ENCODE results near the gene SORD.

Gene SORD

DNA sequence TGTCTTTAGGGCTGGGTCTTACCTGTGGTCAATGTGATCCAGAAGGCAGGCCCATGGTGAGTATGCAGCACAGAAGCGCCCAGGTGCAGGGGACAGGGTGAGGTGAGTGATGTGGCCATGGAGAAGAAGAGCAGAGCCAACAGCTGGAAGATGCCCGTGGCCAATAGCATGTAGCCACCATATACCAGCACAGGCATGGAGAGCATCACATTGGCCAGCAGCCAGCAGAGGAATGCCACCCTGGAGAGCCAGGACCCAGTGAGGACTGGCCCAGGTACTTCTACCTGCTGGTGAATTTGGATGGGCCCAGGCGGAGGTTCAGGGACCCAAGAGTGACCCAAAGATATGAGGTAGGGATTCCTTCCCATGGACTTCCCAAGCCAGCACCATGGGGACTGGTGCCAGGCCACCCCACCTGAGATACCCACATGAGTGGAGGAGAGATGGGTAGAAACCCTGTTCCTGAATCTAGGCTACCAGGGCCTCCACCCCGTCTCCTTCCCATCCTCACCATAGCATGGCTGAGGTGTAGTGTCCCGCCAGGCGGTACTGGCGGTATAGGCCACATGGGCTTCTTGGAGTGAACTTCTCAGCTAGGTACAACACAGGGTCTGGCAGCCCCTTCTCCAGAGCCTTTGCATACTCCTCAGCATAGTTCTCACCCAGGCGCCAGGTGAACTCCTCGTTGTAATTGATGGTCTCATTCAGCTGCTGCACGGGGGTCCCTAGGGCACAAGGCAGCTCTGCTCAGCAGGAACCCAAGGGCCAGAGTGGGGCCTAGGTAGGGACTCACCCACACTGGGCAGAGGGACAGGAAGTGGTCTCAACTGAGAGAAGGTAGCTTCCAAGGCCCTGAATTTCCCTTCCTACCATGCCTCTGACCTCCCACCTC lies 97.3 kb downstream of the SORD start:
- no peak for DNase-seq (ENCODE audit: extremely low spot score)
- POLR2A ChIA-PET = no interaction called here
- CTCF ChIA-PET = interaction anchor here (0.9 to 5.8 kb wide), 5 partner anchors 8 to 152 kb away, joined by 4 to 44 read pairs (median 5); no protein-coding TSS in a partner anchor
- TF ChIP-seq, protein P1, sequence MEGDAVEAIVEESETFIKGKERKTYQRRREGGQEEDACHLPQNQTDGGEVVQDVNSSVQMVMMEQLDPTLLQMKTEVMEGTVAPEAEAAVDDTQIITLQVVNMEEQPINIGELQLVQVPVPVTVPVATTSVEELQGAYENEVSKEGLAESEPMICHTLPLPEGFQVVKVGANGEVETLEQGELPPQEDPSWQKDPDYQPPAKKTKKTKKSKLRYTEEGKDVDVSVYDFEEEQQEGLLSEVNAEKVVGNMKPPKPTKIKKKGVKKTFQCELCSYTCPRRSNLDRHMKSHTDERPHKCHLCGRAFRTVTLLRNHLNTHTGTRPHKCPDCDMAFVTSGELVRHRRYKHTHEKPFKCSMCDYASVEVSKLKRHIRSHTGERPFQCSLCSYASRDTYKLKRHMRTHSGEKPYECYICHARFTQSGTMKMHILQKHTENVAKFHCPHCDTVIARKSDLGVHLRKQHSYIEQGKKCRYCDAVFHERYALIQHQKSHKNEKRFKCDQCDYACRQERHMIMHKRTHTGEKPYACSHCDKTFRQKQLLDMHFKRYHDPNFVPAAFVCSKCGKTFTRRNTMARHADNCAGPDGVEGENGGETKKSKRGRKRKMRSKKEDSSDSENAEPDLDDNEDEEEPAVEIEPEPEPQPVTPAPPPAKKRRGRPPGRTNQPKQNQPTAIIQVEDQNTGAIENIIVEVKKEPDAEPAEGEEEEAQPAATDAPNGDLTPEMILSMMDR (IDR thresholded peaks at IDR 0.05; ENCODE audit: control extremely low read depth, extremely low read depth, low read depth, missing control alignments) = no peak

DNA sequence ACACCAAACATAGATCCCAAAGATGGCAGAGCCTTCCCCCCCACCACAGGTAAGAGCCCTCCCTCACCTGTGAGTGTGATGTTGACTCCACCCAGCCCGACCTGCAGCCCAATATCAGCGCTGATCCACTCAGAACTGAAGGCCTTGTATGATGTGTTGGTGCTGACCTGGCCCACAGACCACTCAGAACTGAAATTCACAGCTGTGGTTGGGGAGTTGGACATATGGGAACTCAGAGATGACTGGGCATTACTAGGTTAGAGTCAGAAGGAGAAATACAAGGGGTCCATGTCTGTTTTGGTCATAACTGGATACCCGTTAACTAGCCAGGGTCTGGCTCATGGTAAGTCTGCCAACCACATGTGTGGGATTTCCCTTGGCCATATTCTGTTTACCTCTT lies 98.0 kb downstream of the SORD start:
- no peak for DNase-seq (ENCODE audit: extremely low spot score)
- ChIA-PET CTCF (interaction anchor here (0.7 to 5.8 kb wide), 7 partner anchors 9 to 152 kb away, joined by 3 to 44 read pairs (median 4); no protein-coding TSS in a partner anchor), POLR2A (no interaction called here)
- TF ChIP-seq, protein P1 (IDR thresholded peaks at IDR 0.05; ENCODE audit: control extremely low read depth, extremely low read depth, low read depth, missing control alignments) = no peak

DNA sequence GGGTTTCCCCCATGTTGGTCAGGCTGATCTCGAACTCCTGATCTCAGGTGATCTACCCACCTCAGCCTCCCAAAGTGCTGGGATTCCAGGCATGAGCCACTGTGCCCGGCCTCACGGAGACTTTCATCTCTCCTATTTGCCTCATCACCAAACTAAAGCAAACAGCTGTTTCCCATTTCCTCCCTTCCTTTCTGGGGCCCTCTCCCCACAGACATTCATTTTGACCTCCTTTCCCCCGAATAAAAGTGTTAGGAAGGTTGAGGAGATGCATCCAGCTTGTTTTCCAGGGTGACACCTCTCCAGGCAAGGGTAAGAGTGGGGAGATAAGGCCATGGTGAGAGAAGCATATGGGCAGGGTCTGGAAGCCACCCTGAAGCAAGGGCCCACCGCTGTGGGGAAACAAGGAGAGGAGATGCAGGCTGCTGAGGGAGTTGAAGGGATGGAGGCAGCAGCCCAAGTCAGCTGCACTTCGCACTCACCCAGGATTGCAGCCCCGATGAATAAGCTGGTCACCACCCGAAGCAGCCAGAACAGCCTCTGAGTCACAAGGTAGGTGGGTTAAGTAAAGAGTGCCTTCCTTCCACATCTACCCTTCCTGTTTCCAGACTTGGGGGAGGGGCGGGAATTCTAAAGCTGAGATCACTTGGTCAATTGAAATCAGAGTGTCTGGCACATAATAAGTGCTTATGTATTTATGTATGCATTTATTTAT lies 98.9 kb downstream of the SORD start:
- TF ChIP-seq, protein P1 (IDR thresholded peaks at IDR 0.05; ENCODE audit: control extremely low read depth, extremely low read depth, low read depth, missing control alignments) = no peak
- CTCF ChIA-PET = interaction anchor here (0.7 to 5.8 kb wide), 6 partner anchors 10 to 110 kb away, joined by 3 to 44 read pairs (median 3); no protein-coding TSS in a partner anchor
- DNase-seq (ENCODE audit: extremely low spot score) = no peak
- POLR2A ChIA-PET = interaction anchor here (0.6 kb wide), 1 partner anchor 41 kb away, joined by 3 read pairs; no protein-coding TSS in a partner anchor

DNA sequence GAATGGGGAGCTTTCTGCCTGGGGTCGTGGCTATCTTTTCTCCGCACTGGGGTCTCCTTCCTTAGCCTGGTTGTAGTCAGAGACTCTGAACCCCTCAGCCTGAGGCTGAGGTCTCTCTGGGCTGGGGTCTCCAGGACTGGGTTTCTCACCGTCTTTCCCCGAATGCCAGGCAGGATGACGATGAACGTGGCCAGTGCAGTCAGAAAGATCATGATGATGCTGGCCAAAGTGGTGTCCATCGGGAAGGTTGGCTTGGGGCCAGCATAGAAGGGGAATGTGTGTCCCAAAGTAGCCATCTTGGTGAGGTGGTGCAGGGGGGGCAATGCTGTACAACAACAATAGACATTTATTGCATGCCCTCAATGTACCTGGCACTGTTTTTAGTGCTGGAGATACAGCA lies 99.7 kb downstream of the SORD start:
- TF ChIP-seq, protein P1 (IDR thresholded peaks at IDR 0.05; ENCODE audit: control extremely low read depth, extremely low read depth, low read depth, missing control alignments) = no peak
- CTCF ChIA-PET = interaction anchor here (1.3 to 5.8 kb wide), 3 partner anchors 11 to 83 kb away, joined by 3 to 44 read pairs (median 6); no protein-coding TSS in a partner anchor
- POLR2A ChIA-PET = interaction anchor here (1.2 kb wide), 1 partner anchor 14 kb away, joined by 3 read pairs; no protein-coding TSS in a partner anchor
- no peak for DNase-seq (ENCODE audit: extremely low spot score)

DNA sequence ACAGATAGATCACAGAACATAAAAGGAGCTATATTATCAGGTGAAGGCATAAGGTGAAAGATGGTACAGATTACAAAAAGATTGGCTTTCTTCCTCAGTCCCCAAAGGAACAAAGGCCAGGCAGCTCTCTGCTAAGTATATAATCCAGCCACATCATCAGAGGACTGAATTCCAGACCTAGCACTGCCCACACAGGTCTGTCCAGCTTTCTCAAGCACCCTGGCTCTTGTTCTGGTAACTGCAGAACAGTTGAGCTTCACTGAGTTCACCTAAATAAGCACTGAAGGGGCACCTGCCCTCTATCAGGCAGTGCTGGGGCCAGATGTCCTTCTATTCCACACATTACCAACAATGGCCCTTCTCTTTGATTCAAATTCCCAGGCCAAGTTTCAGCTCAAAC lies 100.4 kb downstream of the SORD start:
- TF ChIP-seq, protein P1 (IDR thresholded peaks at IDR 0.05; ENCODE audit: control extremely low read depth, extremely low read depth, low read depth, missing control alignments) = no peak
- POLR2A ChIA-PET = interaction anchor here (1.2 kb wide), 1 partner anchor 14 kb away, joined by 3 read pairs; no protein-coding TSS in a partner anchor
- DNase-seq (ENCODE audit: extremely low spot score) = no peak
- CTCF ChIA-PET = interaction anchor here (0.6 to 5.8 kb wide), 3 partner anchors 10 to 40 kb away, joined by 3 to 44 read pairs (median 6); no protein-coding TSS in a partner anchor

DNA sequence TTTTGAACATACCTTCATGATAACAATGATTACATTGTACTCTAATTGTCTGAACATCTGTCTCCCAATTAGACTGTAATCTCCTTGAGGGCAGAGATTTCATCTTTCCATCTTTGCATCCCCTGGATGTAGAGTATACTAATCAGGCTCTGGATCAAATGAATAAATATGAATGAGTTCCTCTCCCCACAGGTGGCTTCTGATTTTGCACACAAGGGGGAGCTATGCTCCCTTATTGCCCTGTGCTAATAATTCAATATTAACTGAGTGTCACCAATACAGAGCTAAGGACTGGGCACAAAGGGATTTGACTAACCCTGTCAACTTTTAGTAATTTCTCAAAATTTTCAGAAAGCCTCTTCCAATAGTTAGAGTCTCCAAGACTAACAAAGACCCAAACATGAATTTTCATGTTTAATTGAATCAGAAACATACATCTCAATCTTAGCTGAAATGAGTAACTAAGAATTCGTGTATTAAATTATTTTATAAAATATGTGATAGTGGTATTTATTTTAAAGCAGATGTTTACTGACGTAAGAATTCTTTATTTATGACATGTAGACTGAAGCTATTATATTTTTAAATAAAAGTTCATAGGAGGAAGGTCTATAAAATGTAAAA lies 103.7 kb downstream of the SORD start:
- ChIA-PET CTCF (interaction anchor here (0.7 to 2.2 kb wide), 23 partner anchors 8 to 331 kb away, joined by 3 to 21 read pairs (median 3); a partner anchor contains a TSS), POLR2A (no interaction called here)
- no peak for DNase-seq (ENCODE audit: extremely low spot score)
- TF ChIP-seq, protein P1 (IDR thresholded peaks at IDR 0.05; ENCODE audit: control extremely low read depth, extremely low read depth, low read depth, missing control alignments) = peak; percentile 60
